OCI-LY7 (cell line): ENCODE measurements around the gene CNTN4.

Experiments
- EZH2phosphoT487 ChIP-seq: fragments of 200-600 bp; sonication (generic); IDR thresholded peaks from 2 replicates; pipeline ENCODE4 v1.6.1; 2018; ENCODE audit warnings: low read depth, borderline replicate concordance, mild to moderate bottlenecking, mixed run types, antibody characterized with exemption, low read length, moderate library complexity, mixed read lengths
- TF ChIP-seq, protein P1 (sequence below): fragments of 200-600 bp; sonication (generic); conservative IDR thresholded peaks from 2 replicates; pipeline ENCODE4 v1.5.1; 2014; ENCODE audit warnings: mild to moderate bottlenecking, antibody characterized with exemption, low read length, moderate library complexity, mixed read lengths

DNA sequence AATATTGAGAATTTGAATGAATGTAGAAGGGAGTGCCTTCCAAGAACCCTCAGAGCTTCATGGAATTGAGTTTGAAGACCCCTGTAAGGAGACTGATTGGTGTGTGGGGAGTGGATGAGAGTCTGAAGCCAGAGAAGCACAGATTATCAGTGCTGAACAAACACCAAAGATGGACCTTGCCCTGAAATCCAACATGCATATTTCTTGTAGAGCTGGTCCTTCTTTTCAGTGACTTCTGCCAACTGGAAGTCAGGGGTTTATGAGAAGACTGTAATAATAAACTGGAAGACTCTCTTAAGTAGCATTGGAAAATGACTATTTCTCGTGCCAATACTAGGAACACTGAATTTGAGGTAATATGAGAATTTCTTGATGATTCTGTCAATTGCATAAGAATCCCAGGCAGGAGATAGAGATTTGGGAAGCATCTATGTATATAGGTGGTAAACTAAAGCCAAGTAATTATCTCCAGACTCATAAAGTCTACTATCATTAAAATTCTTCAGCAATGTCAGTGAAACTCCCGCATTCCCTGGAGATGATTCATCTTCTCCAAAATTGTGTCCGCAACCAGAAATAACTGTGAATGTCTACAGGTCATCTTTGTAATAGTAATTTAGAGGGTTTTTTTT lies 797.8 kb downstream of the CNTN4 start:
- TF ChIP-seq, protein P1, sequence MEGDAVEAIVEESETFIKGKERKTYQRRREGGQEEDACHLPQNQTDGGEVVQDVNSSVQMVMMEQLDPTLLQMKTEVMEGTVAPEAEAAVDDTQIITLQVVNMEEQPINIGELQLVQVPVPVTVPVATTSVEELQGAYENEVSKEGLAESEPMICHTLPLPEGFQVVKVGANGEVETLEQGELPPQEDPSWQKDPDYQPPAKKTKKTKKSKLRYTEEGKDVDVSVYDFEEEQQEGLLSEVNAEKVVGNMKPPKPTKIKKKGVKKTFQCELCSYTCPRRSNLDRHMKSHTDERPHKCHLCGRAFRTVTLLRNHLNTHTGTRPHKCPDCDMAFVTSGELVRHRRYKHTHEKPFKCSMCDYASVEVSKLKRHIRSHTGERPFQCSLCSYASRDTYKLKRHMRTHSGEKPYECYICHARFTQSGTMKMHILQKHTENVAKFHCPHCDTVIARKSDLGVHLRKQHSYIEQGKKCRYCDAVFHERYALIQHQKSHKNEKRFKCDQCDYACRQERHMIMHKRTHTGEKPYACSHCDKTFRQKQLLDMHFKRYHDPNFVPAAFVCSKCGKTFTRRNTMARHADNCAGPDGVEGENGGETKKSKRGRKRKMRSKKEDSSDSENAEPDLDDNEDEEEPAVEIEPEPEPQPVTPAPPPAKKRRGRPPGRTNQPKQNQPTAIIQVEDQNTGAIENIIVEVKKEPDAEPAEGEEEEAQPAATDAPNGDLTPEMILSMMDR = no peak
- TF ChIP-seq EZH2phosphoT487 = no peak
